COLO668 (cell line): ENCODE data around the gene PLCB1.

Experiments used
- DNase-seq: peaks from one replicate; lab custom pipeline; 2025; ENCODE audit not compliant: unreplicated experiment; lab: John Stamatoyannopoulos, UW

Gene PLCB1

DNA sequence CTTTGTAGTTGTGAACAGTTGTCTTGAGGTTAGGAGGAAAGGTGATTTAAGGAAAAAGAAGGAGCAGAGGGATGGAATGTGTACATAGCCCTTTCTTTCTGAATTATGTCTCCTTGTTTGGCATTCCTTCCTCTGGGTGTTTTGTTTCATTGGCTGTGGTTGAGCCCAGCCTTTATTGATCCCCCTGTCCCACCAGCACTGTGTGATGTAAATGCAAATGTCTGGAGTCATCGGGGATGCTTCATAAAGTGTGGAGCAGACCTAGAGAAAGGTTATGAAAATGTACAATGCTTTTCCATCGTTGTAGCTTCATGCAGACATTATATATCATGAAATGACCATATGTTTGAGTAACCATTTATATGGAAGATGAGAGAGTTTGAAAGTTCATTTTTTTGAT is 164.5 kb downstream of the PLCB1 start:
- DNase-seq: no peak

DNA sequence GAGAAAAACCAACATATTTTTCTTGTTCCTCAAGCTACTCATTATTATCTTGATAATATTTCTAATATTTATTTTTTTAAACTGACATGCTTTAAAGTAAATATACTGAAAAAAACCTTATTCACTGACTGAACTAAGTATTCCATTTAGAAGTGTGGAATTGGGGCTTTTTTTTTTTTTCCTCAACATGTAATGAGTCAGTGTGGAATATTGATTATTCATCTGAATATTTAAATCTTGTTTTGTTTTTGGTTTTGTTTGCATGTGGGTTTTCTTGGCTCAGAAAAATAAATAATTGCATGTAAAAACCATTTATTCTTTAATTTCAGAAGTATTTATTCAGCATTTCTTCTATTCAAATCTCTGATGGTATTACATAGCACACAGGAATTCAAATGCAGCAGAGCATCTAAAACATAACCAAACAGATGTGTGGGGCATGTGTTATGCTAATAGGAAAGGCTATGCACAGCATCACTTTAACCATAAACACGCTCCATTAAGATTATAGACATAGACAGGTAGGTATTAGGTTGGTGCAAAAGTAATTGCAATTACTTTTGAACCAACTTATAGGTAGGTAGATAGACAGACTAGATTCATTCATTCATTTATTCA is 166.5 kb downstream of the PLCB1 start:
- DNase-seq: no peak

DNA sequence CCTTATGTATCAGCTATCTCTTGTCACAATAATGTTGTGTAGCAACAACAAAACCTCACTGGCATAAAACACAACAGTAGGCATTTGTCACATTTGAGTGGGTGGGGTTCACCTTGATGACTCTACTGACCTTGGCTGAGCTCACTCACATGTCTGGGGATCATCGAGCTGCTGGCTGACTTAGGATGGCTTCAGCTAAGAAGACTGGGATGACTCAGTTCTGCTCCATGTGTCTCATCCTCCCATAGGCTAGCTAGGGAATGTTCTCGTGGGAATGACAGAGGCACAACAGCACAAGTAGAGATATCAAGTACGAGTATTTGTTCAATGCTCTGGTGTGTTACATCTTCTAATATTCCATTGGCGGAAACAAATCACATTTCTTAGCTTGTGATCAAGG is 167.9 kb downstream of the PLCB1 start:
- no peak for DNase-seq

DNA sequence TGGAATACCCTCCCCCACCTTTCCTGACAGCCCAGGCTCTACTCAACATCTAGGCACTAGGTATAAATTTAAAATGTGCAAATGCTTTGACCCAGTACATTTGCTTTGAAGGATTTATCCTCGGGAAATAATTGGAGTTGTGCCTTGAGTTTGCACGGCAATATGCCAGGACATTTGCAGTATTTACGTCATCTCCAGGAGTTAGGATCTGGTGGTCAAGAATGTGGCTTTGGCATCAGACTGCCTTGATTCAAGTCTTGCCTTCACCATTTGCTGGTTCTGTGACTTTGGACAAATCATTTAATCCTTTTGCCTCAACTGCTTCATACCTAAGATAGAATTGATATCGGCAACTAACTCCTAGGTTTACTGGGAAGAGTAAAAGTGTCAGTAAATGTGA is 169.6 kb downstream of the PLCB1 start:
- DNase-seq: no peak

DNA sequence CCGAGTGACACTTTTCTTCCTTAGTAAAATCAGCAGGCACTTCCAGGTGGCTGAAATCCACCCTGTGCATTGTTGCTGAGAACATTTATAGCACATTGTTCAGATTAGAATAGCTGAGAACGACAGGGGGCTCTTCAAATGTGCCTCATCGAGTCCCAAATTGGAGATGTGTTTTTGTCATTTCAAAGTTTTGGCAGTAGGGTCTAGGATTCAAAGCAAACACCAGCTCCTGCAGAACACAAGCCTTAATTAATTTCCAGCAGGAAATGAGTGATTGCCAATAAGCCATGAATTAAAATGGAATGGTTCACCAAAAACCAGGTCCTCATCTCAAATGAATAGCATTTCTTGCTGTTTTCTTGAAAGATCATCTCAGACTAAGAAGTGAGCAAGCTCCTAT is 171.6 kb downstream of the PLCB1 start:
- no peak for DNase-seq

DNA sequence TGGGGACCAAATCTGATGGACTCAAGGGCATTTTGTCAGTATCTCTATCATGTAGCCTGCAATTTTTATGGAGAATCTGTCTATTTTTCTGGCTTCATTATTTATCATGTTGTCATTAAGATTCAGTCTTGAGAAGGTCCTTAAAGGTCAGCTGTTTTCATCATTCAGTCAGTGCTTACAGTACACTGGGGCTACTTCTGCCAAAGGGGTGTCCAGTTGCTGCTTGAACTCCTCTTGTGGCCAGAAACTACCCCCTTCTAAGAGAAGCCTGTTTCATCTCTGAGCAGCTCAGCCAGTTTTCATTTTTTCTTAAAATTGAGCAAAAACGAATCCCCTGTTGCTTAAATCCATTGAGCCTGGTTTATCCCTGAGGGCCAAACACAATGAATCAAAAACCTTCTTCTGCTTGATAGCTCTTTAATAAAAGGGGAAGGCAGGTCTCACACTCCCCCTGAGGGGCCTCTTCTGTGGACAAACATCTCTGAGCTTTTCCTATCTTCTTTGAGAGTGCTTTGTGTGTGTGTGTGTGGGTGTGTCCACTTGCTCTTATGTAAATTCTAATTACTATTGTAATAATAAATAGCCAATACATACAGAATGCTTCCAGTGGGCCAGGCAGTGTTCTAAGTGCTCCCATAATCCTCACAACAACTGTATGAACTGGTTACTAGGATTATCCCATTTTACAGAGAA is 172.2 kb downstream of the PLCB1 start:
- DNase-seq: no peak

DNA sequence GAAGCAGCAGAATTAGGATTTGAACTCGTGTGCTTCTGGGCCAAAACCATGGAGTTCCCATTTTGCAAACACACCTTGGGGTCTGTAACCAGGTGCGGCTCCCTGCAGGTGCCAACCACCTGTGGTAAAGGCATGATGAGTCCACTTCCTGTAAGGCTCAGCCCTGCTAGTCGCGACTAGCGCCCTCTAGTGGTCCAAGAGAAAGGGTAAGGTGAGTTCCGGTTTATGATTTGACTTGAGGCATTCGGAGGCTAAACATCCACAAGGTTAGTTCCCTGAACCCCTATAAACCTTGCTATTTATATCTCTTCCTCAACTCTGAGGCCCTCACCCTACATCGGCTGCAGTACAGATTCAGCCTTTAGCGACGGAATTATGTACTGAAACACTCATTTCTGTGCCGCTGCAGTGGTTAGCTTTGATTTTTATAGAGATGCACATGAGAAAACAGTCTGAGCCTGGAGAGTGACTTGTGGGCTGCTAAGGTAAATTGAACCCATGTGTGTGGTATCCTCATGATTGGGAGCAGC is 173.4 kb downstream of the PLCB1 start:
- DNase-seq: peak; percentile 83

DNA sequence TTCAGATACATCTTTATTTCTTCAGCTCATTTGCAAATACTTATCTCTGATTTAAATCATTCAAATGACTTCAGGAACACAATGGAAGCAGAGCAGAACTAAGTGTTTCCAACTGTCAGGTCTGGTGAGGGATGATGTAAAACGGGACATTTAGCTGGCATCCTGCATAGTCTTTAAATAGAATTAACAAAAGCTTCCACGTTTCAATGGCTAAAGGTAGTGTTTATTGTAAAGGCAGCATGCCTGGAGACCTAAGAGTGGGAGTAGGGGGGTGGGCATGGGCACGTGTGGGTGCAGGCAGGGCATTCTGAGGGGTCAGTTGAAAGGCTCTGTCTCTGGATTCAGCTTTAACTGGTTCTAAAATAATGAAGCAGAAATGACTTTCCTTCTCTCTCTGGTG is 174.9 kb downstream of the PLCB1 start:
- no peak for DNase-seq

DNA sequence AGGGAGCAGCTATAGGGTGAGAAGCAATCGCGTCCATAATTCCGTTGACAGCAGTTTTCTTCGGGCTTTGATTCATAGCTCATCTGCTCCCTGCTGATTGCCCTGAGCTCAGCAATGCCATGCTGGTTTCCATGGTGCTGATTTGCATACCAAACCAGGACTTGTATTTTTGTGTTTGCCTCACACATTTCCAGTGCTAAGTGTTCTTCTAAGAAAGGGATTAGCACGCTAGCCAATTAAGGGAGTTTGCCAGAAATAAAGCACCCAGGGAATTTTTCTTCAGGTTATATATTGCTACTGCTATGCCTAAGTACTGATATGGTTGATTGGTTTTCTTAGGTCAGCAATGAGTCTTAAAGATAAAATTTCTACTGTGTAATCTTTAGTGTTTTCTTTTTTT is 177.6 kb downstream of the PLCB1 start:
- no peak for DNase-seq

DNA sequence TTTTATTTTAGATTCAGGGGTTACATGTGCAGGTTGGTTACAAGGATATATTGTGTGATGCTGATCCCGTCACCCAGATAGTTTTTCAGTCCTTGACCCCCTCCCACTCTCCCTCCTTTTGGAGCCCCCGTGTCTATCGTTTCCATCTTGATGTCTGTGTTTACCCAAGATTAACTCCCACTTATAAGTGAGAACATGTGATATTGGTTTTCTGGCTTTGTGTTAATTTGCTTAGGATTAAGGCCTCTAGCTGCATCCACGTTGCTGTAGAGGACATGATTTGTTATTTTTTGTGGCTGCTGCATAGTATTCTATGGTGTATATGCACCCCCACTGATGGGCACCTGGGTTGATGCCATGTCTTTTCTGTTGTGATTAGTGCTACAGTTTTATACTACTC is 178.6 kb downstream of the PLCB1 start:
- DNase-seq: no peak

DNA sequence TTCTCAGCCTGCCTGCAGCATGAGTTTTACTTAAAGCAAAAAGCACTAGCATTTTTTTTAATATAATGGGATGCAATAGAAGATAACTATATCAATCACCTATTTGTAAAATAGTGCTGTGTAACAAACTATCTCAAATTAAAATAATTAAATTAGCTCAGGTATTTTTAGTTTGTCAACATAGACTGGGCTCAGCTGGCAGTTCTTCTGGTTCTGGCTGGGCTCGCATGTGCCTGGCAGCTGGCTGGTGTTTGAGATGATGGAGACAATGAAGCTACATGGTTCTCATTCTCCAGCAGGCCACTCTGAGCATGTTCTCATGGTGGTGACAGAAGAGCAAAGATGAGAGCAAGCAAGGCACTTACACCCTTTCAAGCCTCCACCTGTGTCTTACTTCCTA is 181.0 kb downstream of the PLCB1 start:
- DNase-seq: no peak

DNA sequence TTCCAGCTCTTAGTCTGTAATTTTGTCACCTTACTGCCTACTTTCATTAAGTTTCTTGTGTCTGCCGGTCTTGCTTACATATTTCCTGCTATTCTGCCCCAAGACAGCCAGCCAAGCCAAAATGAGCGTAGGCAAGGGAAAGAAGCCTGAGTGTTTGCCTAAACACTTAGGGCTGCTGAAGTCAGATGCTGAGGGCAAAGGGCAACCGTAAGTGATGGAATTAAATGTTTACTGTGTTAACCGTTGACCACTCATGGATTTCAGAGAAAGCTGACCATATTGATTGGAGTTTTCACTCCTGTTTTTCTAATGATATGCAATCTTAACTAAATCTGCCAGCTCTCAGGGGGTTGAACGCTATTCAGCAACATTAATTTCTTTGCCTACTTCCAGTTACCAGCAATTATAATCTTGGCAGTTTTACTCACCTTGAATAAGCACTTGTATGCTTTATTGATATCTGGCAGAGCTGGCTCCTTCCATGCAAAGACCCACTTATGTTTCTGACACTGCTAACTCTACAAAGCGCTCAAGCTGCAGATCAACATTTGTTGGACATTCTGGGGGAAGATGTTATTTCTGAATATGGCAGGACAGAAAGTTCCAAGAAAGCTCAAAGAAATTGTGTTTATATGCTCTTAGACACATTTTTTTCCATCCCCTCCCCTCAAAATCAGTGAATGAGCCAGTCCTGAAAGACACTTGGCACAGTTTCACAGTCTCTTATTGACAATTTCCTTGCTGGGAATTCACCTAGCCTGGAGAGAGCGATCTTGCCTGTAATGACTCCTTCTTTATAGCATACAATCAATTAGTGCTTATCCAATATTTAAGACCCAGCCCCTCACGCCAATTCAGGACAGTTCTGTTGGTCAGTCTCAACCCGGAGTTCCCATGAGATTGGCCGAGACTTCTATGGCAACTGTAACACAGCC is 183.8 kb downstream of the PLCB1 start:
- no peak for DNase-seq

DNA sequence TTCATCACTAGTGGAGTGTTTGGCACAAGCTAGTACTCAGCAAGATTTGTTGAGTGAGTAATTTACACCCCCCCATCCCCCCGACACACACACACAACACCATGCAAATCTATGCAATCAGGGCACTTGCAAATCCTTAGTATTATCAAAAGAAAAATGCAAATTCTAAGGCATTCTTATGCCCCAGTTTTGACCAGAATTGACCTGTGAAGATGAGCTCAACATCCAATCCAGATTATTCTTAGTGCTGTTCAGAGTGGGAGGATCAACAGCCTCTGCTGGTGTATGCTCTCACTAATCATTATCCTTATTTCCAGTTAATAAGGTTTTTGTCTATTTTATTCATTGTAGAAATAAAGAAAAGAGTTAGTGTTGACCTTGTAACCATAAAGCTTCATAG is 185.4 kb downstream of the PLCB1 start:
- DNase-seq: no peak

DNA sequence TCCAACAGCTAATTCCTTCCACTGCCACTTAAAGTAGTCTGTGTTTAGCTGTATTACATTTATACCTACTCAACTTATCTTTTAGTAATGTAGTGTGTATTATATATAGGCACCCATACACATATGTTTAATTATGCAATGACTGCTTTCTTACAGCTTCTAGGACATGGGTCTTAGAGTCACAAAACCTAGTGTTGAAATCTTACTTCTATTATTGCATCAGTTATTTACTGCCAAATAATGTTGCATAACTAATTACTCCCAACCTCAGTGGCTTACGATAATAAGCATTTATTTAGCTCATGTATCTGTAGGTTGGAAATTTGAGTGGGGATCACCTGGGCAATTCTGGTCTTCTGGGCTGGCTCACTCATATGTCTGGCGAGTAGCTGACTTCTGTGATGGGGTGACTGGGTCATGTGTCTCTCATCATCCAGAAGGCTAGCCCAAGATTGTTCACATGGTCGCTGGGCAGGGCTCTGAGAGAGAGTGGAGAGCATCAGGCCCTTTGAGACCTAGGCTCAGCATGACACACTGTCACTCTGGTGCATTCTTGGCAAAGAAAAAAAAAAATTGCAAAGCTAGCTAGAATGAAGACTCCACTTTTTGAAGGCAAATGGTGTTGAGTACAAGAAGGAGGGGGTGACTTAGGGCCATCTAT is 187.0 kb downstream of the PLCB1 start:
- no peak for DNase-seq

DNA sequence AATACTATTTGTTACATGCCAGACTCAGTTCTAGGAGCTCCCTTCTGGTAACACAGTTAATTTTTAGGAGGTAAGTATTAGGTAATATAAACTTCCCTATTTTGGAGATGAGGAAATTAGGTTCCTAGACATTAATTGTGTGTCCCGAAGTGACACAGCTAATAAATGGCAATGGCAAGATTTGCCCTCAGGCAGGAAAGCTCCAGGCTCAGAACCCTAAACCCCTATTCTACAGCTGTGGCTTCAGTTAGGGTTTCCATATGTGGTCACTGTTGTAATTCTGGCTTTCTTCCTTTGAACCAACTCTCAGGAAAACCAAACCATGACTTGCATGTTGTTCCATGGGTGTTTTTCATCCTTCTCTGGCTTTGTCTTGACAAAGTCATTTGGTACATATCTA is 188.2 kb downstream of the PLCB1 start:
- no peak for DNase-seq

DNA sequence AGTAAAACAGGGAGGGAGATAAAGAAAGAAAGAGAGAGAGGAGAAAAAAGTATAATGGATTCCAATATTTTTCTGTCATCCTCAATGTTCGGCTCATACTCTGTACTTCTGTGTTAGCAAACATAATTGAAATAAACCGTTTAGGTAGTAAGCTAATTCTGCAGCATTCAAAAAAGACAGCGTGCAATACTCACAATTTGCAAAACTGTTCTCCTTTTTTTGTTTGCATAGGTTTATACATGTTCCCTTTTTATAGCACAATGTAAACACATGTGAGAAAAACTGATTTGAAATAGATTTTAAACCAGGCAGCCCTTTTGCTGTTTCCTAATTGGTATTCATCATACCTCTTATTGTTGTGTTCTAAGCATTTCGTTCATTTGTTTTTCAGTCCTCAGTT is 188.9 kb downstream of the PLCB1 start:
- DNase-seq: no peak

DNA sequence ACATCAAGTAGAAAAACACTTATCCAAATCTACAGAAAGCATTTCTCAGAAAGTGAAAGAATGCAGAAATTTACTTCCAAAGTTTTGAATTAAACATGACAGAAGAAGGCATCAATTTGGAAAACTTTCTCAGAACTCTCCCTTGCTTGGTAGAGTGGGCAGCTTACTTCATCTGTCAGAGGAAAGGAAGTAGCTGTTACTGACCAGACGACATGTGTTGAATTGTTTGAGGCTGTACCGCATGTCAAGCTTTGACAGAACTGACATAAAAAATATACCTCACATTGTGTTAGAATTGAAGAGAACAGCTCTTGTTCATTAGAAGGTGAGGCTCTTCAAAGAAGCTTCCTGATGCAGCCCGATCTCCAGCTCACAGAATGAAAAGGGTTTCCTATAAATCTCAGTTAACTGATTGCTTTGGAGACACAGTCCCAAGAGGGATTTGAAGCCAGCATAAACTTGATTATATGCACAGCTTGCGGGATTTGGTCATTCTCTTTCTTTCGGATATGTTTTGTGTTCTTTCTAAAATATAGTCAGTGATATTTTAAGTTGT is 190.7 kb downstream of the PLCB1 start:
- DNase-seq: no peak

DNA sequence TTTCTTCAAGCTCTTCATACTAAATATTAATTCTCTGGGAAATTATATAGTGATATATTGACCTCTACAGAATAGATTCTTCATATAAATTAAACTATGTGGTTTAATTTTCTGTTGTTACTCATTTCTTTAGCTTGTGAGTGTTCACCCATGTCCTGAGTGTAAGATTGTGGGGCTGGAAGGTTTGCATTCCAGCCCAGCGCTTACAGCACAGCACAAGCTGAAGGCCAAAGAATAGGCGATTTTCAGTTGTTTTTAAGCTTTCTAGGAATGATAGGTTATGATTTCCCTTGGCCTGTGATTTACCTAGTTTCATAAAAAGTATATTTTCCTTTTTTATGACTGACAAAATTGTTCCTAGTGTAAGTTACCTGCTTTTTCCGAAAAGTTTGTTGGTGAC is 194.1 kb downstream of the PLCB1 start:
- DNase-seq: no peak

DNA sequence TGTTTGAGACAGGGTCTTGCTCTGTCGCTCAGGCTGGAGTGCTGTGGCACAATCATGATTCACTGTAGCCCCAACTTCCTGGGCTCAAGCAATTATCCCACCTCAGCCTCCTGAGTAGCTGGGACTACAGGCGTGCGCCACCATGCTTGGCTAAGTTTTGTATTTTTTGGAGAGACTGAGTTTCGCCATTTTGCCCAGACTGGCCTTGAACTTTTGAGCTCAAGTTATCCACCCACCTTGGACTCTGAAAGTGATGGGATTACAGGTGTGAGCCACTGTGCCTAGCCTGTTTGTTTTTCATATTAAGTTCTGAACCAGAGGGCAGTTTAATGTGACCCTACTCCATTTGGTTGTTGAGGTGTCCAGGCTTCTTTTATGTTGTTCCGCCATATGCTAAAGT is 194.8 kb downstream of the PLCB1 start:
- no peak for DNase-seq

DNA sequence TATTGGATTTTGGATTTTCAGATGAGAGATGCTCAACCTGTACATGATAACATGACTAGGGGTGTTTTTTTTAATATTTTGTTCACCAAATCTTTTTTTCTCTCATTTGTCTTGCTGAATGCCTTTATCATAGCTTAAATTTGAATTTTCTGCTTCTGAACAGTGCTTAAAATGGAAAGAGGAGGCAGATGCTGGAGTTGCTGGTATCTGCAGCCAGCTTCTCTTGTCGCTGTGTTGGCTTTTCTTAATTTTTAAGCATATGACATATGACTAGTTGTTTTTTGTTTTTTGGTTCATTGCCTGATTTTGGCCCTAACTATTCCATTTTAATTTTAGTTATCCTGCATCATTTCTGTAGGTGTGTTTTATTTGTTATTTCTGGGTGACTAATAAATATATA is 196.1 kb downstream of the PLCB1 start:
- no peak for DNase-seq

DNA sequence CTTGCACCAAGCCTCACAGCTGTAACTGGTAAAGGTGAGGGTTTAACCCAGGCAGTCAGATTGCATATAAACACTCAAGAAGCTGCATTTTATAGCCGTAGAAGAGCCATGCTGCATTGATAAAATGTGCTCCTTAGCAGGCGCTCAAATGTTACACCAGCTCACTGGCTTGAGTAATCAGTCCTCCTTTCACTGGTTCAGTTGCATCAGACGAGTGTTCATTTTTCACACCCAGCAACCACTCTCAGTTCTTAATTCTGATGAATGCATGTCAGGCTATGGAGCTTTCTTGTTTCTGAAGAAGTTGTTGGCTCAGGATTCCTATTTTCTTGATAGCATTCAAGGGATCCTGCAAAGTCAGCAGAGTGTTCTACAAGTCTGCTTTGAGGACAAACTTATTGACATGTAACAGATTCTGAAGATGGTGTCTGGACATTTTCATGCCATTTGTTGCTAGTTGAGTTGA is 198.3 kb downstream of the PLCB1 start:
- DNase-seq: no peak
